ENCODE results near the gene DNAH7.

DNA sequence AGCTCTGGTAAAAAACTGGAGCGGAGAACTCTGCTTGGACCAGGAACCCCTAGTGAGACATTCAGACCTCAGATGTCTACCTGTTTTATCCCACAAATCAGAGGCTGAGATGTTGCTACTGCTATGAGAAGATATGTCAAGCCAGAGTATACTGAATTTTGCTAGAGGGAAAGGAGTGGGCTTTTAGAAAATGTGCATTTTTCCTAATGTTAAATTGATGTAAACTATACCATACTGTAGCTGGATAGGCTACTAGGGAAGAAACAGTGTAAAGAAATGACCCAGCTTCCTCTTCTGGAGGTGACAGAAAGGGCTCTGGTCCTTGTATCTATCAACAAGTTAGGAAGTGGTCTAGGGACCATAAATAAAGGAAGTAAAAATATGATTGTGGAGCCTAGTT lies 346.6 kb downstream of the DNAH7 start:
- TF ChIP-seq CTCF (optimal IDR thresholded peaks at IDR 0.05 in 1 of 3, IDR thresholded peaks at IDR 0.05 in 1 of 3, conservative IDR thresholded peaks at IDR 0.05 in 1 of 3; ENCODE audit: extremely low read depth in 1 of 3, insufficient read depth in 2 of 3, low read length in 3 of 3) = no peak
- TF ChIP-seq EZH2 (IDR thresholded peaks at IDR 0.05; ENCODE audit: low read length) = no peak
